ENCODE measurements around the gene ECM1. TPM values are rescaled to one million over a fixed set of nuclear protein-coding genes. Genes with fewer than 3 reads are reported as not detected.

ECM1 gene
- total RNA-seq, 1 donor from 2014 or later: 16.9 TPM

- Histone ChIP-seq H3K27me3 (ENCODE audit: low read depth) (no peaks in the 10 kb centered on the region), H3K4me3 (no peak overlapping the region), H3K9me3 (no peaks in the 10 kb centered on the region), H3K36me3 (peaks cover under 1% of the 10 kb centered on the region), H3K4me1 (peaks cover 30% of the 10 kb centered on the region), H3K27ac (no peak overlapping the region)
- no peak for TF ChIP-seq CTCF (IDR thresholded peaks at IDR 0.05)
- intact Hi-C loops (cut with DNase I): no loop called here
- ATAC-seq (no peak), DNase-seq (no peak)
Measured at GRCh38 chr1:150511985-150512660, 4.2 kb downstream of the ECM1 start.

- H3K4me1 ChIP-seq: peaks cover 26% of the 10 kb centered on the region
- no peaks in the 10 kb centered on the region for H3K27me3 ChIP-seq (ENCODE audit: low read depth)
- ATAC-seq: no peak
- H3K27ac ChIP-seq: no peak overlapping the region
- H3K4me3 ChIP-seq: no peak overlapping the region
- intact Hi-C loops (cut with DNase I): no loop called here
- no peak for DNase-seq
- H3K9me3 ChIP-seq: no peaks in the 10 kb centered on the region
- H3K36me3 ChIP-seq: no peaks in the 10 kb centered on the region
- TF ChIP-seq CTCF (IDR thresholded peaks at IDR 0.05): no peak
Measured at GRCh38 chr1:150512846-150513245, 4.9 kb downstream of the ECM1 start.

- DNase-seq (no peak), ATAC-seq (no peak)
- no peak for TF ChIP-seq CTCF (IDR thresholded peaks at IDR 0.05)
- Histone ChIP-seq H3K4me1 (peaks cover 21% of the 10 kb centered on the region), H3K27ac (no peak overlapping the region), H3K36me3 (no peaks in the 10 kb centered on the region), H3K9me3 (no peaks in the 10 kb centered on the region), H3K27me3 (ENCODE audit: low read depth) (no peaks in the 10 kb centered on the region), H3K4me3 (no peak overlapping the region)
- intact Hi-C loops (cut with DNase I): no loop called here
Measured at GRCh38 chr1:150513351-150513791, 5.5 kb downstream of the ECM1 start.

- H3K27me3 ChIP-seq (ENCODE audit: low read depth): no peaks in the 10 kb centered on the region
- H3K27ac ChIP-seq: no peak overlapping the region
- no peaks in the 10 kb centered on the region for H3K36me3 ChIP-seq
- DNase-seq (no peak), ATAC-seq (no peak)
- no peak overlapping the region for H3K4me3 ChIP-seq
- no peak for TF ChIP-seq CTCF (IDR thresholded peaks at IDR 0.05)
- intact Hi-C loops (cut with DNase I): no loop called here
- peaks cover 12% of the 10 kb centered on the region for H3K4me1 ChIP-seq
- no peaks in the 10 kb centered on the region for H3K9me3 ChIP-seq
Measured at GRCh38 chr1:150514260-150514659, 6.4 kb downstream of the ECM1 start.

GRCh38 chr1:150514913-150515327 lies 7.0 kb downstream of the ECM1 start:
- Histone ChIP-seq H3K27ac (peak overlapping the region; percentile 83), H3K4me1 (peaks cover 10% of the 10 kb centered on the region), H3K27me3 (ENCODE audit: low read depth) (no peaks in the 10 kb centered on the region), H3K4me3 (peak overlapping the region; percentile 76), H3K9me3 (no peaks in the 10 kb centered on the region), H3K36me3 (no peaks in the 10 kb centered on the region)
- TF ChIP-seq CTCF (IDR thresholded peaks at IDR 0.05): no peak
- intact Hi-C loops (cut with DNase I): no loop called here
- DNase-seq: no peak
- no peak for ATAC-seq

Data from lower lobe of right lung (tissue), 2 donors.